ENCODE data around the gene PDSS1.
A peak's percentile ranks its signal among the peaks of the same experiment; 100 is the strongest.
"Not testable (repeated sequence)": the region's sequence is repeated elsewhere in the genome, so short reads cannot be mapped to it uniquely, and the experiment has no call there.

Gene PDSS1

DNA sequence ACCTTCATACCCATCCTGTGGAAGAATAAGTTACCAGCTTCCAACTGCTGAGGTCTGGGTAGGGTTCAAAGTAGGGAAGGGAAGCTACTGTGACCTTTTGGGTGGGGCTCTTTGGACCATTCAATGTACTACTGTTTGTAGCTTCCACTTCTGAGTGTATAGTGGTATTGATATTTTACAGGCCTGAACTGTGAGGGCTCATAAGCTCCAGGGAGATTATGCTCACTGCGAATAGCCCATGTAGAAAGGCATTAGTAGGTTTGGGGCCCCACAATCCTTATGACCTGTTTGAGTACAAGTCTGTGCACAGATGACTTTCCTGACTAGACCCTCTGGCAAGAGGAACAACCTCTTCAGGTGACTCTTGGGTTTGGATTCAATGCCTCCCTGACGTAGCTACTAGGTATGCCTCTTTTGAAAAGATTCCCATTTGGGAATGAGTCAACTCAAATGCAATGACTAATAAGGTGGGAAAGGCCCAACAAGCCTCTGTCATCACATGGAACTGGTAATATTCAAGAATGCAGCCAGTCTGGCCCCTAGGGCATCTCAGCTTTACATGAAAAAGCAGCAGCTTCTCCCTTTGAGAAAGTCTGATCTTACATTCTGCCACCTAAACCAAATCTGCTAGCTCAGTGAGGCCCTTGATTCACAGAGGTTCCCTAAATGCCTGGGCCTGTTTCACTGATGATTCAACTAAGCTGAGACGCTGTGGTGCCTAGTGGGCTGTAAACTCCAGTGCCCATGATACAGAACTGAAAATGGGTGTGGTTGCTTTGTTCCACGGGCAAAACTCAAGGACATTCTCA, 83.5 kb downstream of the PDSS1 start:
- no peak for TF ChIP-seq POLR2A (IDR thresholded peaks at IDR 0.05; ENCODE audit: low read depth, low read length)
- TF ChIP-seq TAF1 (IDR thresholded peaks at IDR 0.05; ENCODE audit: borderline replicate concordance, low read depth, low read length) = no peak
- TF ChIP-seq POLR2AphosphoS5 (IDR thresholded peaks at IDR 0.05; ENCODE audit: low read depth, low read length) = no peak
- DNase-seq (ENCODE audit: insufficient read length) = no peak
- peak; percentile 87 for FAIRE-seq

GRCh38 chr10:26781797-26782196, 84.3 kb downstream of the PDSS1 start:
- no peak for DNase-seq (ENCODE audit: insufficient read length)
- no peak for FAIRE-seq
- TF ChIP-seq POLR2AphosphoS5 (IDR thresholded peaks at IDR 0.05; ENCODE audit: low read depth, low read length) (no peak), POLR2A (IDR thresholded peaks at IDR 0.05; ENCODE audit: low read depth, low read length) (no peak), TAF1 (IDR thresholded peaks at IDR 0.05; ENCODE audit: borderline replicate concordance, low read depth, low read length) (no peak)

DNA sequence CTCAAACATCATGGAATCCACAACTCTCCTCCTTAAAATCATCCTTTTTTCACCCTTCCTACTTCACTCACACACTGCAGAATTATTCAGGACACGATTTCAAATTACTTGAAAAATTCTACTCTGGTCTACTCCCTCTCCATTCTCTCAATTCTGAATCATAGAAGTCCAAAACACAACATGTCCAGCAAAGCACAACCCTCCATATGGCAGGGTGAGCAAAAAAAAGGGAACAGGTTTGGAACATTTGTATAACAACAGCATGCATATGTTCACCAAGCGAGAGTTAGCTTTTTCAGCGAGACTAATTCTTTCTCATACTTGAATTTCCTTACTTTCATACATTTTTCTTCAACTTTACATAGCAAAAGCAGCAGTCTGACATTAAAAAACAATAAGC, 89.9 kb downstream of the PDSS1 start:
- TF ChIP-seq TAF1 (IDR thresholded peaks at IDR 0.05; ENCODE audit: borderline replicate concordance, low read depth, low read length) (no peak), POLR2A (IDR thresholded peaks at IDR 0.05; ENCODE audit: low read depth, low read length) (no peak), POLR2AphosphoS5 (IDR thresholded peaks at IDR 0.05; ENCODE audit: low read depth, low read length) (no peak)
- FAIRE-seq (no peak), DNase-seq (ENCODE audit: insufficient read length) (no peak)

DNA sequence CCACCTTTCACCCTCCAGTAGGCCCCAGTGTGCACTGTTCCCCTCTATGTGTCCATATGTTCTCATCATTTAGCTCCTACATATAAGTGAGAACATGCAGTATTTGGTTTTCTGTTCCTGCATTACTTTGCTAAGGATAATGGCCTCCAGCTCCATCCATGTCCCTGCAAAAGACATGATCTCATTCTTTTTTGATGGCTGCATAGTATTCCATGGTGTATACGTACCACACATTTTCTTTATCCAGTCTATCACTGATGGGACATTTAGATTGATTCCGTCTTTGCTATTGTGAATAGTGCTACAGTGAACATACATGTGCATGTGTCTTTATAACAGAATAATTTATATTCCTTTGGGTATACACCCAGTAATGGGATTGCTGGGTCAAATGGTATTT, 92.3 kb downstream of the PDSS1 start:
- not testable (repeated sequence) for DNase-seq (ENCODE audit: insufficient read length); FAIRE-seq

DNA sequence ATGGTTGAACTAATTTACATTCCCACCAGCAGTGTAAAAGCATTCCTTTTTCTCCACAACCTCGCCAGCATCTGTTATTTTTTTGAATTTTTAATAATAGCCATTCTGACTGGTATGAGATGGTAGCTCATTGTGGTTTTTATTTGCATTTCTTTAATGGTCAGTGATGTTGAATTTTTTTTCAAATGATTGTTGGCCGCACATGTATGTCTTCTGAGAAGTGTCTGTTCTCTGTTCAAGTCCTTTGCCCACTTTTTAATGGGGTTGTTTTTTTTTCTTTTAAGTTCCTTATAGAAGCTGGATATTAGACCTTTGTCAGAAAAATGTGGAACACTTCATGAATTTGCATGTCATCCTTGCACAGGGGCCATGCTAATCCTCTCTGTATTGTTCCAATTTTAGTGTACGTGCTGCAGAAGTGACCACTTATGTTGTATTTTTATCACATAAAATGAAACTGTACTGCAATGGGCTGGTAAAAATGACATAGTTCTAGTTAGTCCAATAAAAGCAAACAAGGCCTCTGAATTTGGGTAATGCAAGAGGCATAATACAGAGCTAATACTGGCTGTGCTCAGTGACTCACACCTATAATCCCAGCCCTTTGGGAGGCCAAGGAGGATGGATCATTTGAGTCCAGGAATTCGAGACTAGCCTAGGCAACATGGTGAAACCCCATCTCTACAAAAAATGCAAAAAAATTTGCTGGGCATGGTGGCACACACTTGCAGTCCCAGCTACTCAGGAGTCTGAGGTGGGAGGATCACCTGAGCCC, 92.9 kb downstream of the PDSS1 start:
- FAIRE-seq (peak; percentile 9), DNase-seq (ENCODE audit: insufficient read length) (no peak)
- TF ChIP-seq POLR2A (IDR thresholded peaks at IDR 0.05; ENCODE audit: low read depth, low read length) = no peak
- TF ChIP-seq POLR2AphosphoS5 (IDR thresholded peaks at IDR 0.05; ENCODE audit: low read depth, low read length) = no peak
- TF ChIP-seq TAF1 (IDR thresholded peaks at IDR 0.05; ENCODE audit: borderline replicate concordance, low read depth, low read length) = no peak

- DNase-seq (ENCODE audit: insufficient read length) = no peak
- no peak for TF ChIP-seq POLR2AphosphoS5 (IDR thresholded peaks at IDR 0.05; ENCODE audit: low read depth, low read length)
- no peak for TF ChIP-seq TAF1 (IDR thresholded peaks at IDR 0.05; ENCODE audit: borderline replicate concordance, low read depth, low read length)
- TF ChIP-seq POLR2A (IDR thresholded peaks at IDR 0.05; ENCODE audit: low read depth, low read length) = no peak
- no peak for FAIRE-seq
Observed at GRCh38 chr10:26792758-26793495, 95.4 kb downstream of the PDSS1 start.

Measured in GM12892 (cell line).